GM21786 (cell line): ENCODE data around the gene BUB3.

Source experiments
- ATAC-seq: cut with Tn5 transposase; IDR thresholded peaks from one replicate; pipeline ENCODE4 v1.9.1; 2021; ENCODE audit not compliant: unreplicated experiment

BUB3 gene

GRCh38 chr10:123154092-123154710 is at the start of gene BUB3:
Gene BUB3 (plus strand): TSS chr10:123154402. CDS start chr10:123154918, 516 bp downstream.
- ATAC-seq: peak; percentile 87

GRCh38 chr10:123109466-123109865 is 44.7 kb upstream of the BUB3 start:
- ATAC-seq: no peak

- no peak for ATAC-seq
These were observed 36.4 kb upstream of the BUB3 start for GRCh38 chr10:123117644-123118417.

GRCh38 chr10:123119081-123119480 is 35.1 kb upstream of the BUB3 start:
- no peak for ATAC-seq

- ATAC-seq: no peak
These were observed 28.0 kb upstream of the BUB3 start for GRCh38 chr10:123126246-123126645.

- ATAC-seq: no peak
These were observed 24.5 kb upstream of the BUB3 start for GRCh38 chr10:123129618-123130271.

GRCh38 chr10:123132576-123133477 is 21.4 kb upstream of the BUB3 start:
- peak; percentile 49 for ATAC-seq

GRCh38 chr10:123133541-123134342 is 20.5 kb upstream of the BUB3 start:
- no peak for ATAC-seq

GRCh38 chr10:123134343-123134914 is 19.8 kb upstream of the BUB3 start:
- no peak for ATAC-seq

GRCh38 chr10:123134915-123135414 is 19.2 kb upstream of the BUB3 start:
- ATAC-seq: no peak

- ATAC-seq: no peak
These were observed 18.6 kb upstream of the BUB3 start, which contains the start of gene HMX3 for GRCh38 chr10:123135415-123136141. Gene HMX3 (plus strand): TSS chr10:123135970. CDS start chr10:123136051, 81 bp downstream.

- ATAC-seq: no peak
These were observed 17.9 kb upstream of the BUB3 start for GRCh38 chr10:123136221-123136805.

GRCh38 chr10:123136806-123137642 is 17.2 kb upstream of the BUB3 start:
- no peak for ATAC-seq

GRCh38 chr10:123139165-123139520 is 15.1 kb upstream of the BUB3 start:
- no peak for ATAC-seq

- no peak for ATAC-seq
These were observed 14.6 kb upstream of the BUB3 start for GRCh38 chr10:123139521-123140163.

GRCh38 chr10:123140164-123140982 is 13.8 kb upstream of the BUB3 start:
- no peak for ATAC-seq
